GM12878 (cell line): ENCODE data around the gene PGLYRP4. TPM values are rescaled to one million over a fixed set of nuclear protein-coding genes. Genes with fewer than 3 reads are reported as not detected.

Experiments used
- KDM1A ChIP-seq: fragments of 200-600 bp; sonication (generic); IDR thresholded peaks from 2 replicates; pipeline ENCODE4 v1.6.1; 2016; ENCODE audit warnings: borderline replicate concordance
- MAX ChIP-seq: IDR thresholded peaks from 2 replicates; pipeline ENCODE4 v1.6.1; 2012; ENCODE audit warnings: low read depth, low read length, improper control_type of control experiment
- NBN ChIP-seq: fragments of 450-650 bp; IDR thresholded peaks from 2 replicates; pipeline ENCODE4 v1.6.1; 2016
- NR2C1 ChIP-seq: fragments of 450-650 bp; IDR thresholded peaks from 2 replicates; pipeline ENCODE4 v1.6.1; 2017; ENCODE audit warnings: antibody characterized with exemption, mild to moderate bottlenecking, moderate library complexity
- RCOR1 ChIP-seq: conservative IDR thresholded peaks from 2 replicates; pipeline ENCODE4 v1.6.1; 2012; ENCODE audit warnings: low read depth, low read length, improper control_type of control experiment
- RUNX3 ChIP-seq: IDR thresholded peaks from 2 replicates; pipeline ENCODE4 v1.6.1; 2012; ENCODE audit warnings: low read length, inconsistent platforms
- SP1 ChIP-seq: IDR thresholded peaks from one replicate; pipeline ENCODE4 v1.6.1; 2011; ENCODE audit warnings: low read depth, low read length
- TAF1 ChIP-seq: IDR thresholded peaks from 2 replicates; pipeline ENCODE4 v1.6.1; 2011; ENCODE audit warnings: mild to moderate bottlenecking, low read depth, low read length, borderline replicate concordance
- USF2 ChIP-seq: IDR thresholded peaks from 2 replicates; pipeline ENCODE4 v1.6.1; 2011; ENCODE audit warnings: low read depth, low read length, improper control_type of control experiment, borderline replicate concordance
- ZNF274 ChIP-seq: IDR thresholded peaks from one replicate; pipeline ENCODE4 v1.8.0; 2011; ENCODE audit not compliant: insufficient read length, insufficient read depth
- ZNF687 ChIP-seq: fragments of 450-650 bp; IDR thresholded peaks from 2 replicates; pipeline ENCODE4 v1.6.1; 2017; ENCODE audit warnings: mild to moderate bottlenecking, moderate library complexity
- polyA plus RNA-seq, 11 experiments: library from polyadenylated mRNA; depleted of rRNA in 4 of 11; unstranded in 6 of 11; stranded (reverse) in 5 of 11; fragments of >200 nt; fragmentation: Nextera tagmentation in 4 of 11; fragmentation: Illumina TruSeq in 1 of 11; extraction: Ambion mirVana in 4 of 11; extraction: Trizol in 1 of 11; gene quantifications; 1 replicate in 1 of 11; 2 replicates in 10 of 11; pipeline versions ENCODE4 v1.2.1 to v1.2.3, GENCODE V29; 2011 to 2016; ENCODE audit warnings: inconsistent platforms in 2 of 11, missing spikeins in 2 of 11, low read depth in 1 of 11
- total RNA-seq, 4 experiments: library from RNA; depleted of rRNA in 3 of 4; stranded (reverse); fragments of >200 nt in 3 of 4; fragmentation: Illumina TruSeq in 1 of 4; extraction: Trizol in 1 of 4; gene quantifications; 2 replicates each; pipeline versions ENCODE4 v1.2.1 to v1.2.3, GENCODE V29; 2013 to 2021

PGLYRP4 gene
- total and polyA plus RNA-seq, 10 of the 15 experiments (the other 5 are each of a cell fraction or from before 2014, with no cell fraction given) = 0.22 to 3.0 (median 0.44) TPM

DNA sequence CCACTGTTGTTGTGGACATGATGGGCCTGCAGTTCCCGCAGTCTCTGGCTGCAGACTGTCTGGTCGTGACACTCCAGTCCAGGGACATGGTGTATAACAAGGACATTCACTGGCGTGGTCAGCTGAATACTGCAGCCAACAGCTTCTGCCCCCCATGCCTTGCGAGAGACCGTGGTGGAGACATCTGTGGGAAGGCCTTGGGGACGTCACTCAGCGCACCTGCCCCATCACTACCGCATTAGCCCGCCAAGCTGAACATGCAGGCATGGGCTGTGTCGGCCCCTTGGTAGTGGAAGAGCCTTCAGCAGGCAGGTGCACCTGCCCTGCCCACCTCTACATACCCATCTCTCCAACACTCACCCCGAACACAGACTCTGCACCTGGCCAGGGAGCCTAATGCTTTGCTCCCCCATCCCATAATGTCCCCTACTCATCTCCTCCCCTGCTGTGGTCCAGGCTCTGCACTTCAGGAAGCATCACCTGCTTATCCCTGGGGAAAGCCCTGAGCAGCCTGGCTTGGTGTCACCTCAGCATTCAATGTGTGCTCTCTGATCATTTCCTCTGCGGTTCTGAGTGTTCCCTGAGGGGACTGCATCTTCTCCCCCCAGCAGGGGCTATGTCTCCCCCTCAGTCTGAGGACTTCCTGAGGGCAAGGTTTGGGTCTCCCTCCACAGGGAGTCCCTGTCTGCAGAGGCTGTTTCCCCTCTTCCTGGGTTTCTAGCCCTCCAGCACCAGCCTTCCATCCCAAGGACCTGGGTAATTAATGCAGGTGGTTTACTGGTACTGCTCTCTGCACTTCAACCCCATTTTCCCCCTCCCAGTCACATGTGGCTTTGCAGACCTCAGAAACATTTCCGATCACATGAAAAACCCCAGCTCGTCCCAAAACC, 3.2 kb downstream of the PGLYRP4 start (continued):
- TF ChIP-seq ZNF687 = 0 out of 2 replicates have a peak, but pooled peaks have one; percentile 40
- TF ChIP-seq RCOR1 = 0 out of 2 replicates have a peak, but pooled peaks have one; percentile 20
- TF ChIP-seq TAF1 = no peak
- peak; percentile 16 for TF ChIP-seq SP1
- no peak for TF ChIP-seq MAX
- TF ChIP-seq ZNF274 = no peak
- peak; percentile 76 for TF ChIP-seq RUNX3
- TF ChIP-seq USF2 = peak; percentile 42; the same call in 1 of the 2 replicates
- peak; percentile 14; the same call in 1 of the 2 replicates for TF ChIP-seq NR2C1
- no peak for TF ChIP-seq KDM1A
- TF ChIP-seq NBN = peak; percentile 55; the same call in 1 of the 2 replicates
- TF ChIP-seq, all 136 proteins: peak for 23
